Inflammatory macrophage (primary cell): Measurements from ENCODE around the gene INPPL1.
"Not testable (repeated sequence)": the region's sequence is repeated elsewhere in the genome, so short reads cannot be mapped to it uniquely, and the experiment has no call there.

Source experiments
- DNase-seq, 2 donors: peaks; one replicate each; pipeline ENCODE4 v3.0.0-alpha.2; 2020 to 2022
- total RNA-seq, 18 experiments: gene quantifications; one replicate each; lab custom pipeline; 2026; ENCODE audit warnings: mixed read lengths in 6 of 18, inconsistent platforms in 2 of 18; lab: John Stamatoyannopoulos, UW

INPPL1 gene, protein sequence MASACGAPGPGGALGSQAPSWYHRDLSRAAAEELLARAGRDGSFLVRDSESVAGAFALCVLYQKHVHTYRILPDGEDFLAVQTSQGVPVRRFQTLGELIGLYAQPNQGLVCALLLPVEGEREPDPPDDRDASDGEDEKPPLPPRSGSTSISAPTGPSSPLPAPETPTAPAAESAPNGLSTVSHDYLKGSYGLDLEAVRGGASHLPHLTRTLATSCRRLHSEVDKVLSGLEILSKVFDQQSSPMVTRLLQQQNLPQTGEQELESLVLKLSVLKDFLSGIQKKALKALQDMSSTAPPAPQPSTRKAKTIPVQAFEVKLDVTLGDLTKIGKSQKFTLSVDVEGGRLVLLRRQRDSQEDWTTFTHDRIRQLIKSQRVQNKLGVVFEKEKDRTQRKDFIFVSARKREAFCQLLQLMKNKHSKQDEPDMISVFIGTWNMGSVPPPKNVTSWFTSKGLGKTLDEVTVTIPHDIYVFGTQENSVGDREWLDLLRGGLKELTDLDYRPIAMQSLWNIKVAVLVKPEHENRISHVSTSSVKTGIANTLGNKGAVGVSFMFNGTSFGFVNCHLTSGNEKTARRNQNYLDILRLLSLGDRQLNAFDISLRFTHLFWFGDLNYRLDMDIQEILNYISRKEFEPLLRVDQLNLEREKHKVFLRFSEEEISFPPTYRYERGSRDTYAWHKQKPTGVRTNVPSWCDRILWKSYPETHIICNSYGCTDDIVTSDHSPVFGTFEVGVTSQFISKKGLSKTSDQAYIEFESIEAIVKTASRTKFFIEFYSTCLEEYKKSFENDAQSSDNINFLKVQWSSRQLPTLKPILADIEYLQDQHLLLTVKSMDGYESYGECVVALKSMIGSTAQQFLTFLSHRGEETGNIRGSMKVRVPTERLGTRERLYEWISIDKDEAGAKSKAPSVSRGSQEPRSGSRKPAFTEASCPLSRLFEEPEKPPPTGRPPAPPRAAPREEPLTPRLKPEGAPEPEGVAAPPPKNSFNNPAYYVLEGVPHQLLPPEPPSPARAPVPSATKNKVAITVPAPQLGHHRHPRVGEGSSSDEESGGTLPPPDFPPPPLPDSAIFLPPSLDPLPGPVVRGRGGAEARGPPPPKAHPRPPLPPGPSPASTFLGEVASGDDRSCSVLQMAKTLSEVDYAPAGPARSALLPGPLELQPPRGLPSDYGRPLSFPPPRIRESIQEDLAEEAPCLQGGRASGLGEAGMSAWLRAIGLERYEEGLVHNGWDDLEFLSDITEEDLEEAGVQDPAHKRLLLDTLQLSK
- total RNA-seq, result 59.4 to 308 (median 178) reads per million in 18 experiments

DNA sequence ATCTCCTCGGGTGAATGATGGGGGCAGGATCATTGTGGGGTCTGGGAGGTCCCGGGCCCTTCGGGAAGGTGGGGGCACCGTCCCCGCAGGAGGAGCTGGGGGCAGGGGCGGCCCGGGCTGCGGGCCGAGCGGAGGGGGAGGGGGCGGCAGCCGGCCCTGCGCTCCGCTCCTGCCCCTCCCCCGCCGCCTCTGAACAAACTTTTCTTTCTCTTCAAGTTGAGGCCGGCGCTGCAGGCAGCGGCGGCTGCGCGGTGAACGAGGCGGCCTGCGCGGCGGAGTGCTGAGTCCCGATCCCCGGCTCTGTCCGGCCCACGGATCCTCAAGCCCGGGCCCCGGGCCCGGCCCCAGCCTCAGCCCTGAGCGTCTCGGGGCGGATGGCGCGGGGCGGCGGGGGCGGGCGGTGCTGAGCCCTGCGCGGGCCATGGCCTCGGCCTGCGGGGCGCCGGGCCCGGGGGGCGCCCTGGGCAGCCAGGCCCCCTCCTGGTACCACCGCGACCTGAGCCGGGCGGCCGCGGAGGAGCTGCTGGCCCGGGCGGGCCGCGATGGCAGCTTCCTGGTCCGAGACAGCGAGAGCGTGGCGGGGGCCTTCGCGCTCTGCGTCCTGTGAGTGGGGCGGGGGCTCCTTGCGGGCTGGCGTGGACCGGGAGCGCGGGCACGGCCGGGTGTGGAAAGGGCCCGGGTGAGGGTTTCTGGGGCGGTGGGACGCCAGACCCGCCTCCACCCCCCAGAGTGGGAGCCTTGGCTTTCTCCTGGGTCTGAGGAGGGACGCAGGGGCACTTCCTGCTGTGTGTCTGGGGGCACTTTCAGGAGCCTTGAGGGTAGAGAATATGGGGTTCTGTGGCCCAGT, at the start of gene INPPL1:
INPPL1 (plus strand) TSS at position 204 of the 847 bp plus-strand sequence; CDS start at position 422, 218 bp downstream.
- peak in 1 of 2 donors; percentile 45 for DNase-seq

DNA sequence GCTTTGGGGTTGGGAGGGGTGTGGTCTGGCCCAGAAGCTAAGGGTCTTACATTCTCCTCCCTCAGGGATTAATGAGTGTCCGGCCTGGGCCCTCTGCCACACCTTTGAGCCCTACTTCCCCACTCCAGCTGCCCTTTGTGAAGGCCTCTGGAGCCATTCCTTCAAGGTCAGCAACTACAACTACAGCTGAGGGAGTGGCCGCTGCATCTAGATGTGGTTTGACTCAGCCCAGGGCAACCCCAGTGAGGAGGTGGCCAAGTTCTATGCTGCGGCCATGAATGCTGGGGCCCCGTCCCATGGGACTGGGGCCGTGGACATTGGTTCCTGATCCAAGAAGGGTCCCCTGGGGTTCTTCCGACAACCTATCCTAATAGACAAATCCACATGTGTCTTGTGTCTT, 46.9 kb upstream of the INPPL1 start:
- DNase-seq, result no peak

DNA sequence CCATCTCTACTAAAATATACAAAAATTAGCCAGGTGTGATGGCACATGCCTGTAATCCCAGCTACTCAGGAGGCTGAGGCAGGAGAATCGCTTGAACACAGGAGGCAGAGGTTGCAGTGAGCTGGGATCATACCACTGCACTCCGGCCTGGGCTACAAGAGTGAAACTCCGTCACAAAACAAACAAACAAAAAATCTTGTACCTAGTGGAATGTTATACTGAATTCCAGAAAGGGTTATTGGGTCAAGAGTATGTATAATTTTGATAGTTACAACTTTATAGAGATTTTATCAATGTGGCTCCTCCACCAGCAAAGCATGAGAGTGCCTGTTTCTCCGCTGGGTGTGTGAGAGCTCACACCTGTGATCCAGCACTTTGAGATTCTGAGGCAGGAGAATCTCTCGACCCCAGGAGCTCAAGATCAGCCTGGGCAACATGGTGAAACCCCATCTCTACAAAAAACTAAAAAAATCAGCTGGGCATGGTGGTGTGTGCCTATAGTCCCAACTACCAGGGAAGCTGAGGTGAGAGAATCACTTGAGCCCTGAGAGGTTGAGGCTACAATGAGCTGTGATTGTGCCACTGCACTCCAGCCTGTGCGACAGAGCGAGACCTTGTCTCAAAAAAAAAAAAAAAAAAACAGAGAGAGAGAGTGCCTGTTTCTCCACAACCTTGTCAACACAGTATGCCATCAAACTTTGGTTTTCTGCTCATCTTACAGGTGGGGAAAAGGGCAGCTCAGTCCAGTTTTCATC, 45.3 kb upstream of the INPPL1 start:
- DNase-seq, result no peak

DNA sequence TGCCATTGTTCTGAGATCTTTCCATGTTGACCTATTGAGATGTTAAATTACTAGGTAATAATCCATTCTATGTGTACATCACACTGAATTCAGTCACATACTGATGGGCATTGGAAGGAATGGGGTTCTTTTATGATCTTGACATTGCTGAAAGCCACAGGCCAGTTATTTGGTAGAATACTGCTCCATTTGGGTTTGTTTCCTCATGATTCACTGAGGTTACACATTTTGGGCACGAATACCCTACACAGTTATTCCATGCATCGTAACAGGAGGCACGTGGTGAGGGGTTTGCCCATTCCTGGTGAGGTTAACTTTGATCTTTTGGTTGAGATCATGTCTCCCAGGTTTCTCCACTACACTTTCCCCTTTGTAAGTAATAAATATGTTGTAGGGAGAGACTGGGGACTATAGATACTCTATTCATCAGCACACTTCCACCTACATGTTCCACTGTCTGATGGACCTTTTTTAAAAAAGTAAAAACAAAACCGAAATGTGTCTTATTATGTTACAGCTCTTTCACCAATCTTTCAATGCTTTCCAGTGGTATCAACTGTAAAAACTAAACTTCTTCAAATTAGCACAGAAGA, 44.7 kb upstream of the INPPL1 start:
- no peak for DNase-seq

DNA sequence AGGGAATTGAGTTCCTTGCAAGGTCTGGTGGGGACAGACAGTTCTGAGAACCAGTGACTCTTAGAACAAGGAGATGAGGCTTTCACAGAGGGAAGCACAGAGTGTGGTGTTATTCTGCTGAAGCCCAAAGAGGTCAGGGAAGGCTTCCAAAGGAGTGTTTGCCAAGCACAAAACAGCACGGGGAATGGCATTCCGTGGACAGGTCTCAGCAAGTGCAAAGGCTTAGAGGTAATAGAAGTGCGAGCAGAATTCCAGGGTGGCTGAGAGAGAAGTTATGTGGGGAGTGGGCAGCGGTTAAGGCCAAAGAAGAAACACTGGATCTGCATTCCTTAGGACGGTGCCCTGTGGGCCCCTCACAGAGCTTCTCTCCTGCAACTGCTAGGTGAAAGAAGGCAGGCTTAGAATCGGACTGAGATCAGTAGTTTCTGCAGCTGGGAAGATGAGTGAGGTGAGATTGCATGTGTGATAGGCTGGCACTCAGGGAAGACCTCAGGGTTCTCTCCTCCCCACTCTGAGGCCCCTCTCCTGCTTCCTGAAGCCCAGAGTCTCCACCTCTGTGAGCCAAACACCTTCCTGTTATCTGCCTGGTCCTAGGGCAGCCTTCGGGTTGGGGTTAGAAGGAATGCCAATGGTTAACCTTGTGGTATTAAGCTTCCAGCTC, 43.5 kb upstream of the INPPL1 start:
- DNase-seq, result not testable (repeated sequence)

DNA sequence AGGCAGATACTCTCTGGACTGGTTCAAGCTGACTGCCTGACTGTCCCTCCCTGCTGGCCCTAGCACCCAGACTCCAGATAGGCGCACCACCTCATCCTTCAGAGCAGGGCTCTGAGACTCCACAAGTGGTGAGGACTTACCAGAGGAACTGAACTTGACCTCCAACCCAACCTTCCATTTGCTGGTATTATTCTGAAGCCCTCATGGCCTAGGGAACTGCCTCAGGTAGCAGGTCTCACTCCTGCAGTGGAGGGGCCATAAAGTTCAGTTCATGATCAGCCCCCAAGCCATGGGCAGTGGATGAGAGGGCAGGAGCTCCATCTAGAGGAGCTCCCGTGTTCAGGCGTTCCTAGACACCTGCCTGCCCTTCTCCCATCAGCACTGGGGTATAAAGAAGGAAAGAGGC, 43.0 kb upstream of the INPPL1 start:
- not testable (repeated sequence) for DNase-seq

DNA sequence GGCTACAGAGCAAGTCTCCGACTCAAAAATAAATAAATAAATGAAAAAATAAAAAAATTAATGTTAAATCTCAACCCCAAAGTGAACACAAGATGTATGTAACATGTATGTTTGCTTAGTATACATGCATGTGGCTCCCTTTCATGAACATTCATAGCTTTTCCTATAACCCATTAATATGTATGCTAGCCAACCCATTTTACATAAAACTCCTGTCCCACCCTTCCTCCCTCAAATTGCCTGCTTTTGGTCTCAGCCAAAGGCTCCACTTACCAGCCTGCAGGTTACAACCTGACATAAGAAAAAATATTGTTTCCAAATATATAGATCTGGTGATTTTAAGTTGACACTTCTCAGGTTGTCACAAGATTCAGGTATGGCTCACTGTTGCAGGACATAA, 36.3 kb upstream of the INPPL1 start:
- no peak for DNase-seq

DNA sequence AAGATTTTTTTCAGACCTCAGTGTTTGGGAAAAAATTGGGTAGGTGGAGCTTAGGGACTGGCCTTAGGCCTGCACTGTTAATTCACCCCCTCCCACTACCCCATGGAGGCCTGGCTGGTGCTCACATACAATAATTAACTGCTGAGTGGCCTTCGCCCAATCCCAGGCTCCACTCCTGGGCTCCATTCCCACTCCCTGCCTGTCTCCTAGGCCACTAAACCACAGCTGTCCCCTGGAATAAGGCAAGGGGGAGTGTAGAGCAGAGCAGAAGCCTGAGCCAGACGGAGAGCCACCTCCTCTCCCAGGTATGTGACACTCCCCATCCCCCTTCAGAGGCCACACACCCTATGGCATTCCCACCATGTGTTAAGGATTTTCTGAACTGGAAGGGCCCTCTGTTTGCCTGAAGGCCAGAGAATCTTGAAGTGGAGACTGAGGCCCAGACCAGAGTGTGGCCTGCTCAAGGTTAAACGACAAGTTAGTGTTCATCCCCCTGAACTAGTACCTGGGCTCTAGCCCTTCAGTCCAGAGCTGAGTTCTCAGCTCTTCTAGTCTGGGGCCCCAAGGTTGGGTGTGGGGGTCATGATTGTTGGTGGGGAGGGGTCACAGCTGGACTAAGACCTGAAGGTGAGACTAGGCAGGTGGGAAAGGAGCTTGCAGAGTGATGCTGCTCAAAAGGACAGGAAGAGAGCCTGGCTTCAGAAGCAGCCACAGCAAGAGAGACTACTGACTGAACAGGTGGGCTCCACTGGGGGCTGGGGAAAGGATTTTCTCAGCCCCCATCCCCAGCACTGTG, 34.9 kb upstream of the INPPL1 start:
- no peak for DNase-seq

DNA sequence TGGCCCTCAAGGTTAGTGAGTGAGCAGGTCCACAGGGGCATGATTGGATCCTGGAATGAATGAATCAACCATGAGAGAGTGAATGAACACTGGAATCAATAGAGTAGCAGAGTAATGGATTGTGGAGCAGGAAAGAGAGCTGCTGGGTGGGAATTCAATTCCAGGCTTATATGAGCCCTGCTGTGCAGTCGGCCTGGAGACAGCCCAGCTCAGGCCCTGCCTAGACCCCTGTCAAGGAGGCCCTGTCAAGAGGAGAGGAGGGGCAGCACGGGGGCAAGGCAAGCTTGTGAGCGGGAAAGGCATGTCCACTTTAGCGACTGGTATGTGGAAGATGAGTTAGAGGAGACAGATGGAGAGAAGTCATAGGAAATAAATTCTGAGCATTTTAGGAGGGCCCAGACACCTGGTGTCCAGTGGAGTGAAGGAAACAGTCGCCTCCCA, 33.9 kb upstream of the INPPL1 start:
- no peak for DNase-seq

DNA sequence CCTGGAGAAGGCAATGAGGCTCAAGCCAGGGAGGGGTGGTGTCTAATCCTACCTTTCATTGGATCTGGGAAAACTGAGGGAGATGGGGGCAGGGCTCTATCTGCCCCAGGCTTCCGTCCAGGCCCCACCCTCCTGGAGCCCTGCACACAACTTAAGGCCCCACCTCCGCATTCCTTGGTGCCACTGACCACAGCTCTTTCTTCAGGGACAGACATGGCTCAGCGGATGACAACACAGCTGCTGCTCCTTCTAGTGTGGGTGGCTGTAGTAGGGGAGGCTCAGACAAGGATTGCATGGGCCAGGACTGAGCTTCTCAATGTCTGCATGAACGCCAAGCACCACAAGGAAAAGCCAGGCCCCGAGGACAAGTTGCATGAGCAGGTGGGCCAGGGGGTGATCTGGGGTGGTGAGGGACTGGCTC, 32.6 kb upstream of the INPPL1 start, which contains the start of gene FOLR1:
FOLR1 (plus strand) TSS at position 180 of the 421 bp plus-strand sequence; CDS start at position 214, 34 bp downstream.
- peak; percentile 65 to 86 for DNase-seq

DNA sequence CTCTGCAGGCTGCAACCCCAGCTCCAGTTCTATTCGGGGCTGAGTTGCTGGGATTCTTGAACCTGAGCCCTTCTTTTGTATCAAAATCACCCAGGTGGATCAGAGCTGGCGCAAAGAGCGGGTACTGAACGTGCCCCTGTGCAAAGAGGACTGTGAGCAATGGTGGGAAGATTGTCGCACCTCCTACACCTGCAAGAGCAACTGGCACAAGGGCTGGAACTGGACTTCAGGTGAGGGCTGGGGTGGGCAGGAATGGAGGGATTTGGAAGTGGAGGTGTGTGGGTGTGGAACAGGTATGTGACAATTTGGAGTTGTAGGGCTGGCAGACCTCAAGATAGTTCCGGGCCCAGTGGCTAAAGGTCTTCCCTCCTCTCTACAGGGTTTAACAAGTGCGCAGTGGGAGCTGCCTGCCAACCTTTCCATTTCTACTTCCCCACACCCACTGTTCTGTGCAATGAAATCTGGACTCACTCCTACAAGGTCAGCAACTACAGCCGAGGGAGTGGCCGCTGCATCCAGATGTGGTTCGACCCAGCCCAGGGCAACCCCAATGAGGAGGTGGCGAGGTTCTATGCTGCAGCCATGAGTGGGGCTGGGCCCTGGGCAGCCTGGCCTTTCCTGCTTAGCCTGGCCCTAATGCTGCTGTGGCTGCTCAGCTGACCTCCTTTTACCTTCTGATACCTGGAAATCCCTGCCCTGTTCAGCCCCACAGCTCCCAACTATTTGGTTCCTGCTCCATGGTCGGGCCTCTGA, 28.9 kb upstream of the INPPL1 start:
- DNase-seq, result peak in 1 of 2 donors; percentile 53

DNA sequence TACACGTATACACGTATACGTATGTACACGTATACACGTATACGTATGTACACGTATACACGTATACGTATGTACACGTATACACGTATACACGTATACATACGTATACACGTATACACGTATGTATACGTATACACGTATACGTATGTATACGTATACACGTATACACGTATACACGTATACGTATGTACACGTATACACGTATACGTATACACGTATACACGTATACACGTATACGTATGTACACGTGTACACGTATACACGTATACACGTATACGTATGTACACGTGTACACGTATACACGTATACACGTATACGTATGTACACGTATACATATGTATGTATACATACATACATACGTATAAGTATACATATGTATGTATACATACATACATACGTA, 23.1 kb upstream of the INPPL1 start:
- not testable (repeated sequence) for DNase-seq

DNA sequence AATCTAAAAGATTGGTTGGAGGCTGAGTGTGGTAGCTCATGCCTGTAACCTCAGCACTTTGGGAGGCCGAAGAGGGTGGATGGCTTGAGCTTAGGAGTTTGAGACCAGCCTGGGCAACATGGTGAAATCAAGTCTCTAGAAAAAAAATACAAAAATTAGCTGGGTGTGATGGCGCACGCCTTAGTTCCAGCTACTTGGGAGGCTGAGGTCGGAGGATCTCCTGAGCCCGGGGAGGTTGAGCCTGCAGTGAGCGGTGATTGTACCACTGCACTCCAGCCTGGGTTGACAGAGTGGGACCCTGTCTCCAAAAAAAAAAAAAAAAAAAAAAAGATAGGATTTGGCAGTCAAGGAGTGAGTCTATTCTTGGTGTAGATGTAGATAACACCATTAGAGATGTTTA, 22.0 kb upstream of the INPPL1 start:
- no peak for DNase-seq

DNA sequence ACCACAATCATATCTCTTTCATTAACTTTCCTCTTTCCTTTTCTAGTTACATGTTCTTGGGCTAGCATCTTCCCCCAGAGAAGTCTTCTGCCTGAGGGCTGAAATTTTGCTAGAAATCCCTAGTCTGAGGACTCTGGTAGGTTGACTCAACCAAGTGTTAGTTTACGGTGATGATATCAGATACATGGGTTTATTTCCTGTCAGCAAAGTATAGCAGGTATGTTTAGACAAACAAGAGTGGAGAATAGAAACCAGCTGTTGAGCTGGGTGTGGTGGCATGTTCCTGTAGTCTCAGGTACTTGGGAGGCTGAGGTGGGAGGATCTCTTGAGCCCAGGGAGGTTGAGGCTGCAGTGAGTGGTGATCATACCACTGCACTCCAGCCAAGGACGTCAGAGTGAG, 21.4 kb upstream of the INPPL1 start:
- no peak for DNase-seq

DNA sequence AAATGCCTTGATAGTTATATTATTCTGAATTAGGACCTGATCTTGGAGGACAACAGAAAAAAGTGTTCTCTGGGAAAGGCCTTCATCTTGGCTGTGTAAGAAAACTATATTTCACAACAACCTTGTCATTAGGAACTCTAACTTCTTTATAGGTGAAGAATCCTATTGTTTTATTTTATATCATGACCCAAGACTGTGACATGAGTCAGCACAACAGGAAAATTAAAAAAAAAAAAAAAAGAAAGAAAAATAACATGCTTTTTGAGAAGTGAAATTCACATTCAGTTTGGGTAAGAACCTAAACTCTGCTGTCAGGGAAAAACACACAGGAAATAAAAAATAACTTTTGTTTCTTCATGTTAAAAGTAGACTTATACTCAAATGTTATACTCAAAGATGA, 19.7 kb upstream of the INPPL1 start:
- DNase-seq, result peak in 1 of 2 donors; percentile 46

DNA sequence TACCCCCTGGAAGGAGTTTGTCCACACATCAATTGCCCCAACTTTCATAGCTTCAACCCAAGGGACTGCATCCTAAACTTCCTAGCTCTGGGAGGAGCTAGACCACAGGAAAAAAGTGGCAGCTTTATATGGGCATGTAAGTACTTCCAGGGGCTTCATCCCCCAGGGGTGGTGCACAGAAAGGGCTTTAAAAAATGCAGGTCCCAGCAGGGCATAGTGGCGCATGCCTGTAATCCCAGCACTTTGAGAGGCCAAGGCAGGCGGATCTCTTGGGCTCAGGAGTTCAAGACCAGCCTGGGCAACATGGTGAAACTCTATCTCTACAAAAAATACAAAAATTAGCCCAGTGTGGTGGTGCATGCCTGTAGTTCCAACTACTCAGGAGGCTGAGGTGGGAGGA, 17.8 kb upstream of the INPPL1 start:
- DNase-seq, result not testable (repeated sequence)

DNA sequence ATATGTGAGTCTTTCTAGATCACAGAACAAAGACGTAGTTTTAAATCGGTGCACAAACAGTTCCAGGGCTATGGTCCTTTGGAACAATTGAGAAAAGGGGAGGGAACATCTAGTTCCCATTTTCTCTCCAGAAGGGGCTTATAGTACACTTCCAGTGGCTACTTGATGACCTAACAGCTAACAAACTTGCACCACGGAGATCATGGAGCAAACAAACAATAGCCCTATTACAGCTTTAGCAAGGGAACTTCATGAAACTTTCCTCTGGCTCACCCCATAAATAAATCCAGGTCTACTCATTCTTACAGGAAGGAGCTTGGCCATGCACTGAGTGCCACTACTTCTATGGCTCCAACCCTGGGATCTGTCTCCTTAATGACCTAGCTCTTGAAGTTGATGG, 16.3 kb upstream of the INPPL1 start:
- peak; percentile 62 to 68 for DNase-seq

DNA sequence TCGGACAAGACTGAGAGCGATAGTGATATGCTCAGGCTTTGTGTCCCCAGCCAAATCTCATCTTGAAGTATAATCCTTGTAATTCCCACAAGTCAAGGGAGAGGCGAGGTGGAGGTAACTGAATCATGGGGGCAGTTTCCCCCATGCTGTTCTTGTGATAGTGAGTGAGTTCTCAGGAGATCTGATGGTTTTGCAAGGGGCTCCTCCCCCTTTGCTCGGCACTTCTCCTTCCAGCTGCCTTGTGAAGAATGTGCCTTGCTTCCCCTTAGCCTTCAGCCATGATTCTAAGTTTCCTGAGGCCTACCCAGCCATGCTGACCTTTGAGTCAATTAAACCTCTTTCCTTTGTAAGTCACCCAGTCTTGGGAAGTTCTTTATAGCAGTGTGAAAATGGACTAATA, 15.5 kb upstream of the INPPL1 start:
- DNase-seq, result peak; percentile 83 to 92
